HG03039 (cell line): Measurements from ENCODE around the gene OTUB1.
"Not testable (repeated sequence)": the region's sequence is repeated elsewhere in the genome, so short reads cannot be mapped to it uniquely, and the experiment has no call there.

Experiments
- ATAC-seq: cut with Tn5 transposase; IDR thresholded peaks from one replicate; pipeline ENCODE4 v1.9.1; 2021; ENCODE audit warnings: mild to moderate bottlenecking, moderate library complexity; ENCODE audit not compliant: unreplicated experiment

Gene OTUB1

DNA sequence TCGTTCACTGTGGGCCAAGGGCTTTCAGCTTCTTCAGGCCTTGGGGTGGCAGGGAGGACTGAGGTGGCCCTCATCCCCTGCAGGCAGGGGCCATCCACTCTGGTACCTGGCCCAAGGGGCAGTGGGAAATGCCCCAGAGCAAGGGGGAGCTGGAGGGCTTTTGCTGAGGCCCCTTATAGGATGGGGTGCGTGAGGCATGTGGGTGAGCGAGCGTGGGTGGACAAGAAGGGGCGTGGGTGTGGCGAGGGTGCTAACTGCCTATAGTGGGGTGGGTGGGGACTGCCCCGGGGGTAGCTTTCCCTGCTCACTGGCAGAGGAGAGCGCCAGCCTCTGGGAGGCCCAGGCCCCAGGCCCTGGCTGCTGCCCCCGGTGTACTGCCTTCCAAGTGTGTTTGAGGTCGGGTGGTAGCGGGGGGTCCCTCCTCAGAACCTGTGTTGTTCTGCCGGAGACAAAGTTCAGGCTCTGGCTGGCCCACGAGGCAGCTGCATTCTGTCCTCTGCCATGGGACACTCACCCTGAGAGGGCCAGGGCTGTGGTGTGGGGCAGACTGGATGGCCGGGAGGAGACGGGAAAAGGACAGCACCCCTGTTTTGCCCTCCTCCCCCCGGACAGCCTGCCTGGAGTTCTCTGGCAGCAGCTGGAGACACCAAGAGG lies 52.9 kb downstream of the OTUB1 start:
- ATAC-seq = no peak

DNA sequence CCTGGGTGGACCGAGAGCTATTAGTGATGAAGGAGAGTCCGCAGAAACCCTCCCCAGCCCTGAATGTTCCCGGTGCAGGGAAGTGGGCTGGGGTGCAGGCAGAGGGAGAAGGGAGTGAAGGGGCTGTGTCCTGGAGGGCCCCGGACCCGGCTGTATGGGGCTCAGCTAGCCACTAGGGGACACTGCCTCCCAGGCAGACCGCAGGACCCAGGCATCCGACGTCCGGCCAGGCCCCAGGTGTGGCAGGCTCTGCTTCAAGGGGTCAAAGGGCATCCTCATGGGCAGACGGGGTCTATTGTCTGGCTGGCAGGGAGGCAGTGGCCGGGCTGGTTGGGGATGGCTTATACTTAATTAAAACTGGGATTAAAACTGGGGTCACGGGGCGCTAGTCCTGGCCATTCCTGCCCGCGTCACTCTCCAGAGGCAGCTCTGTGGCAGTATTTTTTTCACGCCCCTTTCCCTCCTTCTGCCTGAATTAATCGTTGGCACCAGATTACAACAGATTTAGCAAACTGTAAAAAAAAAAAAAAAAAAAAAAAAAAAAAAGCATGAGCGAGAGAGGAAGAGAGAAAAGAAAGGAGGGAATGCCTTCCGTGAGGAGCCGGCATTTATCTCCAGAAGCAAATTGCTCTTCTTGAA lies 54.6 kb downstream of the OTUB1 start:
- ATAC-seq = no peak

- ATAC-seq = no peak
Observed at GRCh38 chr11:64041846-64042245, 55.6 kb downstream of the OTUB1 start.

- no peak for ATAC-seq
Observed at GRCh38 chr11:64042301-64042700, 56.1 kb downstream of the OTUB1 start.

- no peak for ATAC-seq
Observed at GRCh38 chr11:64043545-64043944, 57.3 kb downstream of the OTUB1 start.

GRCh38 chr11:64044730-64045393 lies 58.6 kb downstream of the OTUB1 start:
- ATAC-seq = no peak

DNA sequence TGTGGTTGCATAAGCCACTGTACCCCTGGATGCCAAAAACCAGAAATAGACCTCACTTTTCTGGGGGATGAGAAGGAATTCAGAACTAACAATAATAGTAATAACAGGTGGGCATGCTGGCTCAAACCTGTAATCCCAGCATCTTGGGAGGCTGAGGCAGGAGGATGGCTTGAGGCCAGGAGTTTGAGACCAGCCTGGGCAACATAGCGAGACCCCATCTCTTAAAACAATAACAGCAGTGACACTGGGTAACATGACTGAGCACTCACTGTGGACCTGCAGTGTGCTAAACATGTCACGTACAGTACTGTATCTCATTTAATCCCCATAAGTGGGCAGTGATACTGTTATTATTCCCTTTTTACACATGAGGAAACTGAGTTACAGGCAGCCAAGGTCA lies 59.5 kb downstream of the OTUB1 start:
- ATAC-seq = no peak

- not testable (repeated sequence) for ATAC-seq
Observed at GRCh38 chr11:64047373-64047772, 61.1 kb downstream of the OTUB1 start.
